ENCODE measurements around the gene HOPX.
"Not testable (repeated sequence)": the region's sequence is repeated elsewhere in the genome, so short reads cannot be mapped to it uniquely, and the experiment has no call there.

The HOPX gene

GRCh38 chr4:56653461-56654237, 27.4 kb downstream of the HOPX start:
- DNase-seq = peak; percentile 83

- DNase-seq = no peak
Measured at GRCh38 chr4:56652196-56652595, 28.9 kb downstream of the HOPX start.

- DNase-seq = no peak
Measured at GRCh38 chr4:56651056-56651350, 30.1 kb downstream of the HOPX start.

- DNase-seq = no peak
Measured at GRCh38 chr4:56650262-56651055, 30.6 kb downstream of the HOPX start.

GRCh38 chr4:56649445-56650261, 31.4 kb downstream of the HOPX start:
- DNase-seq = no peak

- no peak for DNase-seq
Measured at GRCh38 chr4:56648824-56649151, 32.3 kb downstream of the HOPX start.

- no peak for DNase-seq
Measured at GRCh38 chr4:56648021-56648823, 32.9 kb downstream of the HOPX start.

GRCh38 chr4:56646341-56646740, 34.8 kb downstream of the HOPX start:
- DNase-seq = no peak

- no peak for DNase-seq
Measured at GRCh38 chr4:56643596-56643995, 37.5 kb downstream of the HOPX start.

GRCh38 chr4:56641494-56642051, 39.5 kb downstream of the HOPX start:
- no peak for DNase-seq

- no peak for DNase-seq
Measured at GRCh38 chr4:56640621-56641493, 40.2 kb downstream of the HOPX start.

- DNase-seq = no peak
Measured at GRCh38 chr4:56637791-56638190, 43.3 kb downstream of the HOPX start.

- no peak for DNase-seq
Measured at GRCh38 chr4:56637154-56637553, 43.9 kb downstream of the HOPX start.

- not testable (repeated sequence) for DNase-seq
Measured at GRCh38 chr4:56634954-56635353, 46.1 kb downstream of the HOPX start.

- no peak for DNase-seq
Measured at GRCh38 chr4:56633486-56633885, 47.6 kb downstream of the HOPX start.

- no peak for DNase-seq
Measured at GRCh38 chr4:56630876-56631666, 50.0 kb downstream of the HOPX start.

- DNase-seq = no peak
Measured at GRCh38 chr4:56628592-56628991, 52.5 kb downstream of the HOPX start.

GRCh38 chr4:56627985-56628384, 53.1 kb downstream of the HOPX start:
- DNase-seq = no peak

GRCh38 chr4:56627375-56627774, 53.7 kb downstream of the HOPX start:
- DNase-seq = no peak

- DNase-seq = no peak
Measured at GRCh38 chr4:56626963-56627362, 54.1 kb downstream of the HOPX start.

GRCh38 chr4:56626420-56626819, 54.7 kb downstream of the HOPX start:
- no peak for DNase-seq
